ENCODE data around the gene LRRC26.

Gene LRRC26

GRCh38 chr9:137199411-137200121 lies 29.7 kb upstream of the LRRC26 start:
- DNase-seq (ENCODE audit: low read depth in 2 of 3, low spot score in 2 of 3) = no peak

DNA sequence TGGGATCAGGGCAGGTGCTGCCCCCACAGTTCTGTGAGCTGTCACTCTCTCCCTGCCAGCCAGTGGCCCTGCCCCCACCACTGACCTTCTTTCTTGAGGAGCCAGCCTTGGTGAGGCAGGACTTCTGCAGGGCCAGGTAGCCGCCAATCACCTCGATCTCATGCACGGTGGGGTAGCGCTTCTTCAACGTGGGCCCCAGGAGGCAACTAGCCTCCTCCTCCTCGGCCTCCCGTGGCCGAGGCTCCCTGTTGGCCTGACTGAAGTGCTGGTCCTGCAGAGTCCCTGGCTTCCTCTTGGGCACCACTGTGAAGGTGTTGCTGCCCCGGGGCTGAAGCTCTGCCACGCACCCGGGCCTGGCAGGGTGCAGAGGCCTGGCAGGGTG lies 29.0 kb upstream of the LRRC26 start:
- no peak for DNase-seq (ENCODE audit: low read depth in 2 of 3, low spot score in 2 of 3)

- DNase-seq (ENCODE audit: low read depth in 2 of 3, low spot score in 2 of 3) = no peak
Observed at GRCh38 chr9:137198051-137198901, 28.4 kb upstream of the LRRC26 start.

GRCh38 chr9:137195525-137196220 lies 25.8 kb upstream of the LRRC26 start:
- no peak for DNase-seq (ENCODE audit: low read depth in 2 of 3, low spot score in 2 of 3)

- no peak for DNase-seq (ENCODE audit: low read depth in 2 of 3, low spot score in 2 of 3)
Observed at GRCh38 chr9:137194909-137195308, 25.1 kb upstream of the LRRC26 start.

DNA sequence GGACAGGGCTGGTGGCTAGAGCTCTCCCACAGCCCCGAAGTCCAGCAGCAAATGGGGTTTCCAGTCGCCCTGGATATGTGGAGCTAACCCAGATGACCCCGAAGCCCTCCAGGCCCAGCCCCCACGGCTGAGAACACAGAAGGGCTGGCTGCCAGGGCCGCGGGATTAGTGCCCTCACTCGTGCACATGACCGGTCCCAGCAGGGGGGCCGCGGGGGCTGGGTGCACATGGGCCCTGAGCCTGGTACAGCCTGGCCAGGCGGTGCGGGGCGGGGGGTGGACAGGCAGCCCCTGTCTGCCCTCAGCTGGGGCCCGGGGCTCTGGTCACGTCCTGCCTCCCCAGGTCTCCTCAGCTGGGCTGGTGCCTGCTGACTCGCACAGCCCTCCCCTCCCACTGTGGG lies 24.5 kb upstream of the LRRC26 start:
- DNase-seq (ENCODE audit: low read depth in 2 of 3, low spot score in 2 of 3) = no peak

- no peak for DNase-seq (ENCODE audit: low read depth in 2 of 3, low spot score in 2 of 3)
Observed at GRCh38 chr9:137193771-137194170, 23.9 kb upstream of the LRRC26 start.

- DNase-seq (ENCODE audit: low read depth in 2 of 3, low spot score in 2 of 3) = no peak
Observed at GRCh38 chr9:137192859-137193258, 23.0 kb upstream of the LRRC26 start.

GRCh38 chr9:137192448-137192780 lies 22.6 kb upstream of the LRRC26 start:
- DNase-seq (ENCODE audit: low read depth in 2 of 3, low spot score in 2 of 3) = no peak

DNA sequence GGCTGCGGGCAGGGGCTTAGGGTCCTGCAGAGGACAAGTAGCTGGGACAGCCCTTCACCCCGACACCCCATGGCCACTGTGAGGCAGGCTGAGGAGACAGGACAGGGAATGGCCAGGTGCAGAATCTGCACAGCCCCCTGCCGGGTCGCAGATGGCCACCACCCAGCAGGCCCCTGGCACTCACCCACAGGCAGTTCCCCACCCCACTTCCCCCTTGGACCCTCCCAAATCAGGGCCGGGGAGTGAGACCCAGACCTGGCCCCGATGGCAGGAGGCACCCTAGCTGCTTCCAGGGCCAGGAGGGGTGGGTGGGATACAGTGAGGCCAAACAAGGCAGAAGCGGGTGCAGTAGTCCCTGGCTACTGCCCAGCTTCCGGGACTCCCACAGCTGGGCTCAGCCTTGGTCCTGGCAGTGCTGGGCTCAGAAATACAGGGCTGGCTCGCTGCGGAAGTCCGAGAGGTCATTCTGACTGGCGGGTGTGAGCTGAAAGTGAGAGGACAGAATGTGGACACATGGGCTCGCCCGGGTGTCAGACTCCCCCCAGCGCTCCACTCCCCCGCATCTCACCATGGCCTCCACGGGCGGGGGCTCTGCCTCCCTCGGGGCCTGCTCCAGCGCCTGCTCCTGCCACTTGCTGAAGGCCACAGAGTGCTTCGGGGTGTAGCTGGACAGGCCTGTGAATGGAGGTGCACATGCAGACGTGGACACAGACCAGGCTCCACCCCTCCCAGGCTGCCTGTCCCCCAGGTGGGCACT lies 22.0 kb upstream of the LRRC26 start:
- DNase-seq (ENCODE audit: low read depth in 2 of 3, low spot score in 2 of 3) = no peak

GRCh38 chr9:137191245-137191644 lies 21.4 kb upstream of the LRRC26 start:
- no peak for DNase-seq (ENCODE audit: low read depth in 2 of 3, low spot score in 2 of 3)

- no peak for DNase-seq (ENCODE audit: low read depth in 2 of 3, low spot score in 2 of 3)
Observed at GRCh38 chr9:137190315-137190856, 20.5 kb upstream of the LRRC26 start.

DNA sequence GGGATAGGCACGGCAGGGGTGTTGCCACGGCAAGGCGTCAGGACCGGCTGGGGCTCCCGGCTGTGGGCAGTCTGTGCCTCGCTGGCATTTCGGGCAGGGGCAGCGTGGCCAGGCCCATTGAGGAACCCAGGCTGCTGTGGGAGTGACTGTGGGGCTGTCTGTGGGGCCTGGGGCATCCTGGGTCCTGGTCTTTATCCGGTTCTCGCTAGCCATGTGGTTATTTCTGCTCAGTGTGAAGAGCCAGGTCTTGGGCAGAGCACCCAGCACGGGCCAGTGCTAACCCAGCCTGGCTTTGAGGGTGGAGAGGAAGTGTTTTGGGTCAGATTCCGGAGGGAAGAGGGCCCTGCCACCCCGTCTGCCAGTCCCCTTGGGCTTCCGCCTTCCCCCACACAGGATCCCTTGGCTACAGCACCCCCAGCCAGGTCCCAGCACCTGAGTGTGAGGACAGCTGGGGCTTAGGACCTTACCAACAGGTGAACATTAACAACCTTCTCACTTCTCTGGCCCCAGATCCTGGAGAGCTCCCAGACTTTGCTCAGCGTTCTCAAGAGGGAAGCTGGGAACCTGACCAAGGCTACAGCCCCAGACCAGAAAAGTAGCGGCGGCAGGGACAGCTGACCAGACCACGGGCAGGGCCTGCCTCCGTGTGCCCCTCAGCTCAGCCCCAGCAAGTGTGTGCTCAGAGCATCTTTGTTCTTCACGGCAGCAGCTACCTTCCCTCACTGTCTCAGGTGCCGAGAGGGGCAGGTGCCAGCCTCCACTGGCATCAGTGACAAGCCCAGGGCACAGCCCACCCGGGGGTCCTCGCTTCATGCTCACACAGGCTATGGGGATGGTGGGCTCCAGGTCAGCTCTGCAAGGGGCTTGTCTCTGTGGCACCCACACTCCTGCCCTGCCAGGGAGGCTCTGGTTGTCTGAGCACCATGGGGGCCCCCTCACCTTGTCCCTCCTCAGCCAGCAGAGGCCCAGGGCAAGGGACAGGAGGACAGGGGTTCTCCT lies 19.7 kb upstream of the LRRC26 start:
- no peak for DNase-seq (ENCODE audit: low read depth in 2 of 3, low spot score in 2 of 3)

- peak; percentile 91 to 97 (median 96) for DNase-seq (ENCODE audit: low read depth in 2 of 3, low spot score in 2 of 3)
Observed at GRCh38 chr9:137188490-137189296, 18.8 kb upstream of the LRRC26 start, which contains the start of the genes ANAPC2 and SSNA1. ANAPC2 (minus strand) TSS chr9:137188560; CDS start chr9:137188532, 28 bp downstream. SSNA1 (plus strand) TSS chr9:137188676; CDS start chr9:137188727, 51 bp downstream.

- no peak for DNase-seq (ENCODE audit: low read depth in 2 of 3, low spot score in 2 of 3)
Observed at GRCh38 chr9:137188086-137188489, 18.2 kb upstream of the LRRC26 start.

DNA sequence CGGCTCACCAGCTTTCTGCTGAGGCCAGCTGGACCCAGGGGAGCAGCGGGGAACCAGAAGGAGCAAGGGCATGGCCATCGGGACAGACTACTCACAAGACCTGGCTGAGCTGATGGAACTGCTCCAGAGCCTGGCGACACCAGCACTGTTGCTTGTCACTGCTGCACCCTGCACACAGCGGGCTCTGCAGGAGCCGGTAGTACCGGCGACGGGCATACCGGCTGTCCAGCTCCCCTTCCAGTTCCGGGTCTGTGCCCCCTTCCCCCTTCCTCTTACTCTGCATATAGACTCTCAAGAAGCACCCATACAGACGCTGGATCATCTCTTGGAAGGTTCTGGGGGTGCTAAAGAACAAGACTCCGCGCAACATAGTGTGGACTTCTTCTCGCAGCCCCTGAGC lies 17.5 kb upstream of the LRRC26 start:
- no peak for DNase-seq (ENCODE audit: low read depth in 2 of 3, low spot score in 2 of 3)

- DNase-seq (ENCODE audit: low read depth in 2 of 3, low spot score in 2 of 3) = no peak
Observed at GRCh38 chr9:137186385-137186784, 16.5 kb upstream of the LRRC26 start.

- no peak for DNase-seq (ENCODE audit: low read depth in 2 of 3, low spot score in 2 of 3)
Observed at GRCh38 chr9:137185921-137186320, 16.1 kb upstream of the LRRC26 start.
